Stimulated activated CD4-positive, alpha-beta T cell treated with anti-CD3 and anti-CD28 coated beads, Interleukin-4, amount 100 ng/mL, for 1 hour (primary cell): ENCODE measurements around the gene MNX1.

Source experiments
- DNase-seq: peaks from one replicate; pipeline ENCODE4 v3.0.0-alpha.2; 2020

MNX1 gene

GRCh38 chr7:157014635-157015555 lies 4.4 kb upstream of the MNX1 start:
- DNase-seq: no peak

- no peak for DNase-seq
Observed at GRCh38 chr7:157013602-157014549, 3.4 kb upstream of the MNX1 start.

GRCh38 chr7:157013101-157013500 lies 2.6 kb upstream of the MNX1 start:
- no peak for DNase-seq

GRCh38 chr7:157012113-157012547 lies 1.7 kb upstream of the MNX1 start:
- no peak for DNase-seq

- no peak for DNase-seq
Observed at GRCh38 chr7:157011333-157012112, 1.1 kb upstream of the MNX1 start.

GRCh38 chr7:157009778-157010587 lies 480 bp downstream of the MNX1 start:
- DNase-seq: no peak

GRCh38 chr7:157009170-157009777 lies 1.2 kb downstream of the MNX1 start:
- DNase-seq: no peak

- no peak for DNase-seq
Observed at GRCh38 chr7:157008206-157009169, 2.0 kb downstream of the MNX1 start.

GRCh38 chr7:157007470-157008066 lies 2.9 kb downstream of the MNX1 start:
- DNase-seq: no peak

- DNase-seq: no peak
Observed at GRCh38 chr7:157006829-157007469, 3.5 kb downstream of the MNX1 start.

- DNase-seq: no peak
Observed at GRCh38 chr7:157006205-157006747, 4.2 kb downstream of the MNX1 start.

- DNase-seq: no peak
Observed at GRCh38 chr7:157005456-157006204, 4.8 kb downstream of the MNX1 start.

- no peak for DNase-seq
Observed at GRCh38 chr7:157004521-157005455, 5.7 kb downstream of the MNX1 start.

GRCh38 chr7:157003756-157004520 lies 6.5 kb downstream of the MNX1 start:
- no peak for DNase-seq

GRCh38 chr7:157003445-157003755 lies 7.1 kb downstream of the MNX1 start:
- no peak for DNase-seq

- DNase-seq: no peak
Observed at GRCh38 chr7:157002819-157003421, 7.5 kb downstream of the MNX1 start.
